ENCODE results near the gene ADARB1. TPM values are rescaled to one million over a fixed set of nuclear protein-coding genes. Genes with fewer than 3 reads are reported as not detected.

ADARB1 gene
- total RNA-seq, 2 experiments from 2014 or later, result 27.5 to 28.6 TPM

- H3K9me3 Mint-ChIP-seq, result no peaks in the 10 kb centered on the region
- Histone ChIP-seq H3K4me3 (ENCODE audit: low read length) (no peak overlapping the region), H3K4me1 (ENCODE audit: insufficient read depth, low read length) (peaks cover 92% of the 10 kb centered on the region), H3K36me3 (ENCODE audit: insufficient read depth, low read length) (no peaks in the 10 kb centered on the region), H3K27ac (ENCODE audit: low read depth in 1 of 2, low read length in 2 of 2) (peak overlapping the region; percentile 54 to 80), H3K9me3 (ENCODE audit: control insufficient read depth in 1 of 2, insufficient read depth in 1 of 2, low read length in 2 of 2) (no peaks in the 10 kb centered on the region), H3K27me3 (ENCODE audit: control insufficient read depth in 1 of 2, insufficient read depth in 2 of 2, low read length in 2 of 2) (no peaks in the 10 kb centered on the region)
- TF ChIP-seq CTCF (IDR thresholded peaks at IDR 0.05), result no peak
- POLR2A ChIA-PET, result interaction anchor here (0.6 to 3.2 kb wide), 2 partner anchors 12 to 153 kb away, joined by 3 to 12 read pairs; no protein-coding TSS in a partner anchor
- peaks cover 97% of the 10 kb centered on the region for H3K4me1 Mint-ChIP-seq (ENCODE audit: low read depth)
- intact Hi-C loops (cut with DNase I, micrococcal nuclease), result no loop called here
- CTCF ChIA-PET, result interaction anchor here (1.7 kb wide), 1 partner anchor 22 kb away, joined by 5 read pairs; no protein-coding TSS in a partner anchor
- ATAC-seq (ENCODE audit: poor library complexity) (no peak), DNase-seq (no peak)
- H3K36me3 Mint-ChIP-seq (ENCODE audit: low read depth), result peaks cover 6% of the 10 kb centered on the region
- H3K4me3 Mint-ChIP-seq, result peak overlapping the region; percentile 65
- peak overlapping the region; percentile 94 for H3K27ac Mint-ChIP-seq
- H3K27me3 Mint-ChIP-seq, result no peaks in the 10 kb centered on the region
Measured at GRCh38 chr21:45080232-45080631, 5.9 kb downstream of the ADARB1 start.

- Histone ChIP-seq H3K9me3 (ENCODE audit: control insufficient read depth in 1 of 2, insufficient read depth in 1 of 2, low read length in 2 of 2) (no peaks in the 10 kb centered on the region), H3K27ac (ENCODE audit: low read depth in 1 of 2, low read length in 2 of 2) (peak overlapping the region; percentile 54 to 80), H3K27me3 (ENCODE audit: control insufficient read depth in 1 of 2, insufficient read depth in 2 of 2, low read length in 2 of 2) (no peaks in the 10 kb centered on the region), H3K4me3 (ENCODE audit: low read length) (no peak overlapping the region), H3K36me3 (ENCODE audit: insufficient read depth, low read length) (no peaks in the 10 kb centered on the region), H3K4me1 (ENCODE audit: insufficient read depth, low read length) (peaks cover 92% of the 10 kb centered on the region)
- peak in 10 of 14 experiments; percentile 24 to 67 (median 48) for DNase-seq
- Mint-ChIP-seq H3K9me3 (no peaks in the 10 kb centered on the region), H3K4me1 (ENCODE audit: low read depth) (peaks cover 98% of the 10 kb centered on the region), H3K4me3 (peak overlapping the region; percentile 59), H3K27me3 (no peaks in the 10 kb centered on the region), H3K27ac (peak overlapping the region; percentile 94), H3K36me3 (ENCODE audit: low read depth) (peaks cover under 1% of the 10 kb centered on the region)
- intact Hi-C loops (cut with DNase I, micrococcal nuclease), result no loop called here
- ATAC-seq (ENCODE audit: poor library complexity), result peak; percentile 18
- ChIA-PET POLR2A (interaction anchor here (0.6 to 1.1 kb wide), 2 partner anchors 12 to 153 kb away, joined by 3 to 4 read pairs; no protein-coding TSS in a partner anchor), CTCF (interaction anchor here (1.7 kb wide), 1 partner anchor 22 kb away, joined by 5 read pairs; no protein-coding TSS in a partner anchor)
- TF ChIP-seq CTCF (IDR thresholded peaks at IDR 0.05), result no peak
Measured at GRCh38 chr21:45080639-45081414, 6.4 kb downstream of the ADARB1 start.

GRCh38 chr21:45081636-45082035, 7.3 kb downstream of the ADARB1 start:
- ChIA-PET CTCF (interaction anchor here (1.7 kb wide), 1 partner anchor 21 kb away, joined by 5 read pairs; no protein-coding TSS in a partner anchor), POLR2A (interaction anchor here (1.1 kb wide), 1 partner anchor 154 kb away, joined by 4 read pairs; no protein-coding TSS in a partner anchor)

More at GRCh38 chr21:45081636-45082035, 7.3 kb downstream of the ADARB1 start:
- Mint-ChIP-seq H3K27me3 (no peaks in the 10 kb centered on the region), H3K4me3 (peak overlapping the region; percentile 59), H3K27ac (peak overlapping the region; percentile 94), H3K9me3 (no peaks in the 10 kb centered on the region), H3K36me3 (ENCODE audit: low read depth) (no peaks in the 10 kb centered on the region), H3K4me1 (ENCODE audit: low read depth) (peaks cover 98% of the 10 kb centered on the region)
- DNase-seq (no peak), ATAC-seq (ENCODE audit: poor library complexity) (no peak)
- no peak overlapping the region for H3K4me3 ChIP-seq (ENCODE audit: low read length)
- intact Hi-C loops (cut with DNase I, micrococcal nuclease), result no loop called here
- TF ChIP-seq CTCF (IDR thresholded peaks at IDR 0.05), result no peak
- peak overlapping the region; percentile 36 to 54 for H3K27ac ChIP-seq (ENCODE audit: low read depth in 1 of 2, low read length in 2 of 2)
- H3K27me3 ChIP-seq (ENCODE audit: control insufficient read depth in 1 of 2, insufficient read depth in 2 of 2, low read length in 2 of 2), result no peaks in the 10 kb centered on the region
- peaks cover 93% of the 10 kb centered on the region for H3K4me1 ChIP-seq (ENCODE audit: insufficient read depth, low read length)
- H3K36me3 ChIP-seq (ENCODE audit: insufficient read depth, low read length), result no peaks in the 10 kb centered on the region
- no peaks in the 10 kb centered on the region for H3K9me3 ChIP-seq (ENCODE audit: control insufficient read depth in 1 of 2, insufficient read depth in 1 of 2, low read length in 2 of 2)

Measured in CD4-positive, alpha-beta T cell (primary cell).